ENCODE results near the gene TOR1A. TPM values are rescaled to one million over a fixed set of nuclear protein-coding genes. Genes with fewer than 3 reads are reported as not detected.

TOR1A gene
- polyA plus RNA-seq, 2 of the 4 experiments (the other 2 are of a cell fraction): 54.0 to 74.9 TPM

GRCh38 chr9:129861447-129861827 is 37.5 kb upstream of the TOR1A start:
- Histone ChIP-seq H3K4me1 (no peaks in the 10 kb centered on the region), H3K4me2 (no peak overlapping the region), H3K4me3 (no peak overlapping the region), H3K9me3 (no peaks in the 10 kb centered on the region), H3K27ac (no peak overlapping the region)
- POLR2A ChIA-PET: no interaction called here
- no peak for ATAC-seq
- WGBS (ENCODE audit: missing lambda C conversion rate): 94% methylated on average over 12 of the region's 12 CpGs
- FAIRE-seq: no peak
- TF ChIP-seq RNF2 (IDR thresholded peaks at IDR 0.05; ENCODE audit: borderline replicate concordance, low read depth): no peak
- no peak for TF ChIP-seq SREBF2 (IDR thresholded peaks at IDR 0.05)
- no peak for TF ChIP-seq HES2 (IDR thresholded peaks at IDR 0.05)
- no peak for TF ChIP-seq PHF8 (IDR thresholded peaks at IDR 0.05; ENCODE audit: borderline replicate concordance, low read depth)
- no peak for TF ChIP-seq NFE2L2 (conservative IDR thresholded peaks at IDR 0.05; ENCODE audit: low read length)
- no peak for TF ChIP-seq RARB (CRISPR knock-in tag; IDR thresholded peaks at IDR 0.05)
- TF ChIP-seq POLR2A (IDR thresholded peaks at IDR 0.05; ENCODE audit: low read length): no peak
- no peak for TF ChIP-seq ZFP36 (IDR thresholded peaks at IDR 0.05; ENCODE audit: borderline replicate concordance, partially characterized antibody)
- no peak for TF ChIP-seq POLR2AphosphoS2 (conservative IDR thresholded peaks at IDR 0.05; ENCODE audit: low read length)
- no peak for TF ChIP-seq MAZ (IDR thresholded peaks at IDR 0.05; ENCODE audit: borderline replicate concordance, low read depth, low read length)
- TF ChIP-seq GATA3 (IDR thresholded peaks at IDR 0.05; ENCODE audit: borderline replicate concordance): no peak
- TF ChIP-seq PBX3 (IDR thresholded peaks at IDR 0.05): no peak
- no peak for TF ChIP-seq FOXS1 (CRISPR knock-in tag; IDR thresholded peaks at IDR 0.05)
- TF ChIP-seq KDM5A (IDR thresholded peaks at IDR 0.05): no peak
- TF ChIP-seq USF2 (IDR thresholded peaks at IDR 0.05): no peak
- no peak for TF ChIP-seq FOSL2 (IDR thresholded peaks at IDR 0.05)
- no peak for TF ChIP-seq FOSL2 (CRISPR knock-in tag; IDR thresholded peaks at IDR 0.05)
- TF ChIP-seq MAX (IDR thresholded peaks at IDR 0.05): no peak
- no peak for DNase-seq (ENCODE audit: low read depth in 1 of 2, low spot score in 1 of 2)
- CTCF ChIA-PET: interaction anchor here (1.3 to 2.4 kb wide), 2 partner anchors 10 to 24 kb away, joined by 3 to 10 read pairs; no protein-coding TSS in a partner anchor

- 80% methylated on average over 11 of the region's 11 CpGs for WGBS (ENCODE audit: missing lambda C conversion rate)
- ATAC-seq (no peak), FAIRE-seq (no peak), DNase-seq (ENCODE audit: low read depth in 1 of 2, low spot score in 1 of 2) (no peak)
- no peak for TF ChIP-seq E2F6 (IDR thresholded peaks at IDR 0.05; ENCODE audit: borderline replicate concordance, low read depth)
- no peak for TF ChIP-seq ATOH8 (CRISPR knock-in tag; IDR thresholded peaks at IDR 0.05; ENCODE audit: low read depth)
- TF ChIP-seq FOXS1 (CRISPR knock-in tag; IDR thresholded peaks at IDR 0.05): no peak
- TF ChIP-seq MAFK (IDR thresholded peaks at IDR 0.05; ENCODE audit: partially characterized antibody): no peak
- no peak for TF ChIP-seq USF2 (IDR thresholded peaks at IDR 0.05)
- no peak for TF ChIP-seq HES2 (IDR thresholded peaks at IDR 0.05)
- no peak for TF ChIP-seq EP300 (IDR thresholded peaks at IDR 0.05)
- TF ChIP-seq RAD21 (conservative IDR thresholded peaks at IDR 0.05 in 1 of 2, IDR thresholded peaks at IDR 0.05 in 1 of 2): no peak
- no peak for TF ChIP-seq TFCP2L1 (CRISPR knock-in tag; IDR thresholded peaks at IDR 0.05)
- no peak for TF ChIP-seq HDAC2 (IDR thresholded peaks at IDR 0.05)
- TF ChIP-seq CEBPB (IDR thresholded peaks at IDR 0.05): no peak
- TF ChIP-seq SREBF2 (IDR thresholded peaks at IDR 0.05): no peak
- TF ChIP-seq CTCF (IDR thresholded peaks at IDR 0.05): no peak
- TF ChIP-seq BCL3 (IDR thresholded peaks at IDR 0.05): no peak
- TF ChIP-seq NR3C1 (IDR thresholded peaks at IDR 0.05): no peak
- TF ChIP-seq CBX2 (IDR thresholded peaks at IDR 0.05; ENCODE audit: borderline replicate concordance, low read depth): no peak
- Histone ChIP-seq H3K4me2 (no peak overlapping the region), H3K9me3 (no peaks in the 10 kb centered on the region), H3K4me1 (no peaks in the 10 kb centered on the region), H3K27ac (no peak overlapping the region), H3K4me3 (no peak overlapping the region)
- ChIA-PET CTCF (interaction anchor here (2.4 kb wide), 1 partner anchor 24 kb away, joined by 10 read pairs; no protein-coding TSS in a partner anchor), POLR2A (no interaction called here)
Observed at GRCh38 chr9:129860653-129861446, 36.9 kb upstream of the TOR1A start.

Measured in A549 (cell line).